ENCODE results near the gene PAPOLB. TPM values are rescaled to one million over a fixed set of nuclear protein-coding genes. Genes with fewer than 3 reads are reported as not detected.

Gene PAPOLB
- total RNA-seq, 1 donor from 2014 or later = 0.24 TPM

DNA sequence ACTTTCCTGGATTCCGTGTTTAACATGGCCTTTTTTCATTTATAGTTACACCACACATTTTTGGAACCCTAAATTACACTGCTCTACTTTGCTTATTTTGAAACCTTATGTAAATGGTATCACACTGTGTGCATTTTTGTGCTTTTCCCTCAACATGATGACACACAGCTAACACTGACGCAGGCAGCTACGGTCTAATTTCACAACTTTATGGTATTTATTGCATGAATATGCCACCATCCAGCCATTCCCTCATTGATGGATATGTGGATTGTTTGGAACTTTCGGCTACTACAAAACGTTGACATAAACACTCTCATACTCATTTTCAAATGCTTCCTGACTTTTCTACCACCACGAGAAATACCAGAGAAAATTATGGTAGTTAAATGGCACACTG, 6.9 kb downstream of the PAPOLB start:
- TF ChIP-seq, protein P1, sequence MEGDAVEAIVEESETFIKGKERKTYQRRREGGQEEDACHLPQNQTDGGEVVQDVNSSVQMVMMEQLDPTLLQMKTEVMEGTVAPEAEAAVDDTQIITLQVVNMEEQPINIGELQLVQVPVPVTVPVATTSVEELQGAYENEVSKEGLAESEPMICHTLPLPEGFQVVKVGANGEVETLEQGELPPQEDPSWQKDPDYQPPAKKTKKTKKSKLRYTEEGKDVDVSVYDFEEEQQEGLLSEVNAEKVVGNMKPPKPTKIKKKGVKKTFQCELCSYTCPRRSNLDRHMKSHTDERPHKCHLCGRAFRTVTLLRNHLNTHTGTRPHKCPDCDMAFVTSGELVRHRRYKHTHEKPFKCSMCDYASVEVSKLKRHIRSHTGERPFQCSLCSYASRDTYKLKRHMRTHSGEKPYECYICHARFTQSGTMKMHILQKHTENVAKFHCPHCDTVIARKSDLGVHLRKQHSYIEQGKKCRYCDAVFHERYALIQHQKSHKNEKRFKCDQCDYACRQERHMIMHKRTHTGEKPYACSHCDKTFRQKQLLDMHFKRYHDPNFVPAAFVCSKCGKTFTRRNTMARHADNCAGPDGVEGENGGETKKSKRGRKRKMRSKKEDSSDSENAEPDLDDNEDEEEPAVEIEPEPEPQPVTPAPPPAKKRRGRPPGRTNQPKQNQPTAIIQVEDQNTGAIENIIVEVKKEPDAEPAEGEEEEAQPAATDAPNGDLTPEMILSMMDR (IDR thresholded peaks at IDR 0.05) = no peak
- intact Hi-C loops (cut with DNase I) = no loop called here
- Histone ChIP-seq H3K4me3 (no peak overlapping the region), H3K27me3 (ENCODE audit: low read depth) (no peaks in the 10 kb centered on the region), H3K4me1 (no peaks in the 10 kb centered on the region), H3K9me3 (no peaks in the 10 kb centered on the region), H3K36me3 (no peaks in the 10 kb centered on the region), H3K27ac (no peak overlapping the region)
- DNase-seq = no peak
- ATAC-seq = no peak

DNA sequence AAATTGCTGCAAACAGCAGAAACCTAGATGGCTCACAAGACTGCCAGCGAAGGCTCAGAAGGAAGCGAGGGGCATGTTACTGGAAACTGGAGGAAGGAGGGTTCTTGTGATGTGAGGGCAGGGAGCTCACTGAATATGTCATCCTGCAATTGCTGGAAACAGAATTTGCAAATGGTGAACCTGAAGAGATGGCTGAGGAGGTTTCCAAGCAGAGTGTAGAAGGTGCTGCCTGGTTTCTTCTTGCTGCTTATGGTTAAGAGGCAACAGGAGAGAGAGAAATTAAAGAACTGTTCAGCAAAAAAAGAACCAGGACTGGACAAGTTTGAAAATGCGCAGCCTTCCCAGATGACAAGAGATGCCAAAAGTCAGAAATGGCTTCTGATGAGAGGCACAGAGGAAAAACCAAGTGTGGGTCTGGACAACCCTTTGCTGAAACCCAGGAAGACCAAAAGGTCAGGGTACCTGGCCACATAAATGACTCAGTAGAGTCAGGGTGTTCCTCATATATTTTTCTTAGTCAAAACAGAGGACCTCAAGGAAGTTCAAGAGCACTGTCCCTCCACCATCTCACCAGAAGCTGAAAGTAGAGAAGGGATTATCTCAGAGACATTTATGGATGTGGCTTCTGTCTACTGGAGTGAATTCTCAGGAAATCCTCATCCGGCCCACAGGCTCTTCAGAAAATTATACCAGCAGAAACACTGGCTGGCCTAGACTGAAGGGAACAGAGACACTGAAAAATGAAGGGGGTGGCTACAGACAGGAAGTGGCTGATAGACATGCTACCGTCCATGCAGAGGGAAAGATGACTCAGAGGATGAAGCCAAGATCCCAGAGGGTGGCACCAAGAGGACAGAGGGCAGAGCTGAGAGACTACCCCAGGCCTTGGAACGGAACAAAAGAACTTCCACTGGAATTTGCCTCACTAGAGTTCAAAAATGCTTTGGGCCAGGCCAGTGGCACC, 10.1 kb downstream of the PAPOLB start:
- no peak overlapping the region for H3K27ac ChIP-seq
- no peak overlapping the region for H3K4me3 ChIP-seq
- no peaks in the 10 kb centered on the region for H3K36me3 ChIP-seq
- H3K4me1 ChIP-seq = no peaks in the 10 kb centered on the region
- no peaks in the 10 kb centered on the region for H3K27me3 ChIP-seq (ENCODE audit: low read depth)
- intact Hi-C loops (cut with DNase I) = no loop called here
- TF ChIP-seq, protein P1 (IDR thresholded peaks at IDR 0.05) = no peak
- H3K9me3 ChIP-seq = no peaks in the 10 kb centered on the region
- ATAC-seq (no peak), DNase-seq (no peak)

DNA sequence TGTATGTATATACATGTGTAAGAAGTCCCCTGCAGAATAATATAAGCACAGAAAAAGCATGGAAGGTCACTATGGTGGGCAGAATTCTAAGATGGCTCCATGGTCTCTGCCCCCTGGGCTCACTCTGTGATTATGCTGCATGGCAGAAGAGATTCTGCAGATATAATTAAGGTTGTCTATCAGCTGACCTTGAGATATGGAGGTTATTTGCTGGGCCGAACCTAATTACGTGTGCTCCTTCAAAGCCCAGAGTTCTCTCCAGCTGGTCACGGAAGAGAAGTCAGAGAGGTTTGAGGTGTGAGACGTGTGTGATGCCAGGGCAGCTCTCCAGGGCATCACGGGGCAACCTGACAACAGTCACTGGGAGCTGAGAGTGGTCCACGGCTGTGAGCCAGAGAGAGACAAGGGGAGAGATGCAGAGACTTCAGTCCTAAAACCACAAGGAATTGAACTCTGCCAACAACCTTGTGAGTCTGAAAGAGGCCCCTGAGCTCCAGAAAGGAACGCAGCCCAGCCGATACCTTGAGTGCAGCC, 11.5 kb downstream of the PAPOLB start:
- TF ChIP-seq, protein P1 (IDR thresholded peaks at IDR 0.05) = no peak
- H3K9me3 ChIP-seq = no peaks in the 10 kb centered on the region
- no peaks in the 10 kb centered on the region for H3K27me3 ChIP-seq (ENCODE audit: low read depth)
- intact Hi-C loops (cut with DNase I) = no loop called here
- H3K27ac ChIP-seq = no peak overlapping the region
- no peak overlapping the region for H3K4me3 ChIP-seq
- no peak for ATAC-seq
- H3K36me3 ChIP-seq = no peaks in the 10 kb centered on the region
- no peak for DNase-seq
- no peaks in the 10 kb centered on the region for H3K4me1 ChIP-seq

DNA sequence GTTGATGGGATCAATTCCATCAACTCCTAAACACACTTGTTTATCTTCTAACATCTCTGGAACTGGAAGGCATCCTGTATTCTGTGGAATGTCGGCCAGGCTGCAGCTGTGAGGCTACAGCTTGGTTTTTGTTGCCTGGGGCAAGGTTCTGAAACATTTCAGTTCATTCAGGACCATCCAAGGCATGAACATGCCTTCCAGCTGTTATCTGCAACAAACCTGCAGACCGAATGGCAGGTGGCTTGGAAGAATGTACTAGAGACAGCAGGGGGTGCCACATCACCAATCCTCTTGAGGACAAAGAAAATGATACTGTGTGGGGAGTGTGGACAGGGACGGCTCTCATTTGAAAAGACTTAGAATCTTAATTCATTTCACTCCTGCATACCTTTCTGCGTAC, 12.4 kb downstream of the PAPOLB start:
- peak; percentile 54 to 58 for ATAC-seq
- Histone ChIP-seq H3K9me3 (no peaks in the 10 kb centered on the region), H3K27me3 (ENCODE audit: low read depth) (no peaks in the 10 kb centered on the region), H3K36me3 (no peaks in the 10 kb centered on the region), H3K4me3 (no peak overlapping the region), H3K4me1 (no peaks in the 10 kb centered on the region), H3K27ac (no peak overlapping the region)
- DNase-seq = no peak
- intact Hi-C loops (cut with DNase I) = no loop called here
- TF ChIP-seq, protein P1 (IDR thresholded peaks at IDR 0.05) = peak; percentile 47

DNA sequence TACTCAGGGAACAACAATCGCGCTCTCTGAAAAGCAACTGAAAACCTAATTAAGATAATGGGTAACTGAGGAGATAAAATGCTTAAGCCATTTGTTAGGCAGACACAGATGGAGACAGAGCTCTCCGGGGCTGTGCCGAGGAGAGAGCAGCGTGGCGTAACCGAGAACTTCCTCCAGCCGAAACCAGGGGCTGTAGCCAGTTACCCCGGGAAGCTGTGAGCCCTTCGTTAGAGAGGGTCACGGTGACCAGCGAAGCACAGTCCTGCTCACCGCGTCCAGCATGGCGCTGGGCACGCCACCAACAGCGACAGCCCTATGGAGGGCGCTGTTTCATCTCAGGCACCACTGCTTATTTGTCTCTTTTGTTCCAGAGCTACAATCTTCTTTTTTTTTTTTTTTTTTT, 16.1 kb downstream of the PAPOLB start:
- Histone ChIP-seq H3K36me3 (no peaks in the 10 kb centered on the region), H3K9me3 (no peaks in the 10 kb centered on the region), H3K4me1 (no peaks in the 10 kb centered on the region), H3K27ac (peak overlapping the region; percentile 31), H3K4me3 (no peak overlapping the region), H3K27me3 (ENCODE audit: low read depth) (no peaks in the 10 kb centered on the region)
- no peak for DNase-seq
- TF ChIP-seq, protein P1 (IDR thresholded peaks at IDR 0.05) = peak; percentile 17
- intact Hi-C loops (cut with DNase I) = no loop called here
- no peak for ATAC-seq
